GM12874 (cell line): Measurements from ENCODE around the gene B4GAT1.

Experiments
- TF ChIP-seq, protein P1 (sequence below): IDR thresholded peaks from 2 replicates; pipeline ENCODE4 v1.5.1; 2011; ENCODE audit warnings: low read depth, mild to moderate bottlenecking, control low read depth, low read length, moderate library complexity; ENCODE audit not compliant: insufficient read depth

Gene B4GAT1

DNA sequence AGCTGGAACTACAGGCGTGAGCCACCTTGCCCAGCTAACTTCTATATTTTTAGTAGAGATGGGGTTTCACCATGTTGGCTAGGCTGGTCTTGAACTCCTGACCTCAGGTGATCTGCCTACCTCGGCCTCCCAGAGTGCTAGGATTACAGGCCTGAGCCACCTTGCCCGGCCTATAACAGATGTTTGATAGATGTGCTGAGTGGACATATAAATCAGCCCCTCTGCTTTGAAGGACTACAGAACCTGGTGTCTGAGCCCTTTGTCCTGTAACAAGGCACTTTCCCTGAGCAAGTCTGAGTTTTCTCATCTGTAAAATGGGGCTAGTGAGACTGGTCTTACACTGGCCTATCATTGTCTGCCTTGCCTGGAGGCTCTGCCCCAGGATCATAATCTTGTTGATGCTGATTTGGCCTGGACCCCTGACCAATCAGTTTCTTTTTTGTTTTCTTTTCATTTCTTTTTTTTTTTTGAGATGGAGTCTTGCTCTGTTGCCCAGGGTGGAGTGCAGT lies 18.2 kb downstream of the B4GAT1 start:
- TF ChIP-seq, protein P1, sequence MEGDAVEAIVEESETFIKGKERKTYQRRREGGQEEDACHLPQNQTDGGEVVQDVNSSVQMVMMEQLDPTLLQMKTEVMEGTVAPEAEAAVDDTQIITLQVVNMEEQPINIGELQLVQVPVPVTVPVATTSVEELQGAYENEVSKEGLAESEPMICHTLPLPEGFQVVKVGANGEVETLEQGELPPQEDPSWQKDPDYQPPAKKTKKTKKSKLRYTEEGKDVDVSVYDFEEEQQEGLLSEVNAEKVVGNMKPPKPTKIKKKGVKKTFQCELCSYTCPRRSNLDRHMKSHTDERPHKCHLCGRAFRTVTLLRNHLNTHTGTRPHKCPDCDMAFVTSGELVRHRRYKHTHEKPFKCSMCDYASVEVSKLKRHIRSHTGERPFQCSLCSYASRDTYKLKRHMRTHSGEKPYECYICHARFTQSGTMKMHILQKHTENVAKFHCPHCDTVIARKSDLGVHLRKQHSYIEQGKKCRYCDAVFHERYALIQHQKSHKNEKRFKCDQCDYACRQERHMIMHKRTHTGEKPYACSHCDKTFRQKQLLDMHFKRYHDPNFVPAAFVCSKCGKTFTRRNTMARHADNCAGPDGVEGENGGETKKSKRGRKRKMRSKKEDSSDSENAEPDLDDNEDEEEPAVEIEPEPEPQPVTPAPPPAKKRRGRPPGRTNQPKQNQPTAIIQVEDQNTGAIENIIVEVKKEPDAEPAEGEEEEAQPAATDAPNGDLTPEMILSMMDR: no peak

DNA sequence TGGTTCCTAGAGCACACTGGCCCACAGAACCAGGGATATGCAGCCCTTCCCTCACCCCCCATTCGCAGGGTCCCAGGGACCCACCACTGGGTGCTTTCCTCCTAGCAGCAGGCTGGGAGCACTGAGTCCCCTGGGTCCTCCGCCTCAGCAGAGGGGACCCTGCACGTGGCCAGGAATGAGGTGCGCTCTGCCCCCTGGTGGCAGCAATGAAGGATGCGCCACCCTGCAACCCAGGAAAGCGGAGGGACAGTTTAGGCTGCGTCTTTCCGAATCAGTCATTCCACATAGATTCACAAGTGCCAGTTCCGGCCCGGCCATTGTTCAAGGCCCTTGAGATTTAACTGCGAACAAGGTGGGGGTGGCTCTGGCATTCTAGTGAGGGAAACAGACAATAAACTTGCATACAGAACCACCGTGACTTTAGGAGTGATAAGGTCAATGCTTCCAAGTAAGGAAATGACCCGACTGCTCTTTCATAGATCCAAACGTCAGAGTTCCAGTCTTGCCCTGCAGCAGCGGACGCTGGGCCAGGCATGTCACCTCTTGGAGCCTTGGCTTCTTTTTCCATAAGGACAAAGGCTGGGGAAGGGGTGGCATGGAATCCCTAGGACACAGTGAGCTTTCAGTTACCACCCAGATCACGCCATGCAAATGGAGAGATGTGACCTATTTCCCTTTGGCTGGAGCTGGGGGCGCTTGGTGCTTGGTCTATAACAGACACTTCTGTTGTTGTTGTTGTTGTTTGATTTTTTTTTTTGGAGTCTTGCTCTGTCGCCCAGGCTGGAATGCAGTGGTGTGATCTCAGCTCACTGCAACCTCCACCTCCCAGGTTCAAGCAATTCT lies 18.9 kb downstream of the B4GAT1 start:
- TF ChIP-seq, protein P1: peak; percentile 90

DNA sequence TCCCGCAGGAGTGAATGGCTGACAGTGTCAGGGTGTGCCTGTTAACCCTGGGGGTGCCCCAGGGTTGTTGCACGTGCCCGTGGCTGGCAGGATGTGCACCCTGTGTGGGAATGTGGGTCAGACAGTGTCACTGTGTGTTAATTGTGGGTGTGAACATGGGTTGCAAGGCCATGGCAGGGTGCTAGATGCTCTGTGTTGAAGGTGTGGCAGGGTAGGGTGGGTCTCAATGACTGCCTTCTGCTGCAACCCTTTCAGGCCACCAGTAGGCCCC lies 19.5 kb downstream of the B4GAT1 start:
- TF ChIP-seq, protein P1: no peak

DNA sequence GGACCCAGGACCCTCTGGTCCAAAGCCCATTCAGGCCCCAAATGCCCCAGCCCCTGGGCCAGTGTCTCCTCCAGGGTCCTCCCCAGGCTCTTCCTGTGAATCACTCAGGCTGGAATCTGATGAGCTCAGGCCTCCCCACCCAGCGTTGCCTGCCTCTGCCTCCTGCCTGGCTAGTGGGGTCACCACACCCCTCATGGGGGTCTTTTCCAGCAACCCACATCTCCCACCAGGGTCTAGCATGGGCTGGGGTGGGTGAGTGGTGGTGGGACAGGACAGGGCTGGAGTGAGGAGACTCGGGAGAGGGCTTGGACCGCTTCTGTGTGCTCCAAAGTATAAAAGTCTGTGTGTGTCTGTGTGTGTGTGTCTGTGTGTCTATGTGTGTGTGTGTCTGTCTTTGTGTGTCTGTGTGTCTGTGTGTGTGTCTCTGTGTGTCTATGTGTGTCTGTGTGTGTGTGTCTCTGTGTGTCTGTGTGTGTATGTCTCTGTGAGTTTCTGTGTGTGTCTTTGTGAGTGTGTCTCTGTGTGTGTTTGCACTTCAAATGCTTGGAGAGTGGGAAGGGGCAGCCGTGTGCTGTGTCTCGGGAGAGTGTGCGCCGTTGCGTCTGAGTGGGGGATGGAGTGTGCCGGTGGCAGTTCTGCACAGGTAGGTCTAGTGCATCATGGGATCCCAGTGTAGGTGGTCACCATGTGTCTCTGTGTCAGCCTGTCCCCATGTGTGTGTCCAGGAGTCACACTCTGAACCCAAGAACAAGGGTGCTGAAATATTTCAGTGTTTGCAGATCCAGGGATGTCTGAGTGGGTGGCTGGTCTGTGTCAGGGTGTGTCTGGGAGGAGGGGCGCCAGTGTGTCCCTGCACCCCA lies 20.0 kb downstream of the B4GAT1 start:
- TF ChIP-seq, protein P1: no peak

DNA sequence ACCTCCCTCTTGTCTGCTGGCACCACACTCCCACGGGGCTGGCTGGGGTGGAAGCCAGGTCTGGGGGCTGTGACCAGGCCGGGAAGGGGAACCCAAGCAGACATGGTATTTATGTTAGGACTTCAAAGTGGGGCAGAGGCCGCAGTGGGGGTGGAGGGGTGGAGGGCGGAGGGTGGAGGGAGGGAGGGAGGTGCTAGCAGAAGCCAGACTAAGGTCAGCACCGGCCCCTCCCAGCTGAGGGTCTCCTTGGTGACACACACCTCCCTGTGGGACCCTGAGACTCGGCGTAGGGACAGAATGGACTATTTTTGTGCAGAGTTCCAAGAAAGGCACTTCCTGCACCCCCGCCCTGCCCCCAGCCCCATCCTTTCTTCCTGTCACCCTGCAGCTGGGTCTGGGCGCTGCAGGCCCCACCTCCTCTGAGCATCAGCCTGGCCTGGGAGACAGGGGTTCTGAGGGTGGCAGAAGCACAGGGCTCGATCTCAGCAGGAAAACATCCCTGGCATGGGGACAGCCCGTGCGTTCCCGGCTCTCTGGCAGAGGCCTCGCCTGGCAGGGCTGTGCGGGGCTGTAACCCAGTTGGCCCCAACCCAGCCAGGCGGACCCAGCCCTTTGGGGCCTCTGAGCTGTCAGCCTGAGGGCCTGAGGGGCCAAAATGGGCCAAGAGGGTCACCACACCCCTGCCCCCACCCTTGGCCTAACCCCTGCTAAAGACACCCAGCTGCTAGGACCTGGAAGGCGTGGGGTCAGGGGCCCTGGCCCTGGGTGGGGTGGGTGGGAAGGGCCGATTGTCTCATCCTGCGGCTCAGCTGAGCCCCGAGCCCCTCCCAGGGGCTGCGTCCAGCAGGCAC lies 20.9 kb downstream of the B4GAT1 start:
- TF ChIP-seq, protein P1: no peak

DNA sequence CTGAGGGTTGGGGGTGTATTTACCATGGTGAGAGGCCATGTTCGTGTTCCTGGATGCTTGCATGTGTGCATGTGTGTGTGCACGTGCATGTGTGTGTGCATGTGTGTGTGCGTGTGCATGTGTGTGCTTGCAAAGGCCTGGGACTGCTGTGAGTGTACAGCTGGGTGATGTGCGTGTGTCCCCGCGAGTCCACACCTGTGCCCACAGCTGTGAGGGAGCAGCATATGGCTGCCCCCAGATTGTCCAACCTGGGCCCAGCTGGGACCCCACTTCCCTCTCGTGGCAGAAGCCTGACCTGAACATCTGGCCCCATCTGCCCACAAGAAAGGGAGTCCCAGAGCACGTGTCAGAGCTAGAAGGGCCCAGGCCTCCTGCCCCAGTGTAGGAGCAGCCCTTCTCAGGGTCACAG lies 22.2 kb downstream of the B4GAT1 start:
- TF ChIP-seq, protein P1: no peak
